NCI-H2171 treated with DMSO at 0.1 percent for 48 hours (cell line): Measurements from ENCODE around the gene CR1L.
"Not testable (repeated sequence)": the region's sequence is repeated elsewhere in the genome, so short reads cannot be mapped to it uniquely, and the experiment has no call there.

Experiments used
- DNase-seq: peaks from one replicate; lab custom pipeline; 2025; lab: John Stamatoyannopoulos, UW

Gene CR1L

GRCh38 chr1:207644852-207645634 is at the start of gene CR1L:
Gene CR1L, plus strand, starts transcription at chr1:207645133. Its CDS starts 101 bp downstream, at chr1:207645234.
- DNase-seq, result no peak

GRCh38 chr1:207603777-207604176 is 41.2 kb upstream of the CR1L start:
- DNase-seq, result no peak

- DNase-seq, result no peak
These were observed 39.2 kb upstream of the CR1L start for GRCh38 chr1:207605444-207606361.

- DNase-seq, result no peak
These were observed 38.6 kb upstream of the CR1L start for GRCh38 chr1:207606362-207606755.

GRCh38 chr1:207612762-207613161 is 32.2 kb upstream of the CR1L start:
- DNase-seq, result no peak

- DNase-seq, result peak; percentile 50
These were observed 24.9 kb upstream of the CR1L start for GRCh38 chr1:207619871-207620542.

- DNase-seq, result no peak
These were observed 24.4 kb upstream of the CR1L start for GRCh38 chr1:207620543-207620893.

GRCh38 chr1:207625504-207626071 is 19.3 kb upstream of the CR1L start:
- not testable (repeated sequence) for DNase-seq

- DNase-seq, result no peak
These were observed 18.0 kb upstream of the CR1L start for GRCh38 chr1:207626972-207627337.

GRCh38 chr1:207627496-207627895 is 17.4 kb upstream of the CR1L start:
- DNase-seq, result no peak

- no peak for DNase-seq
These were observed 16.2 kb upstream of the CR1L start for GRCh38 chr1:207628776-207629175.

- no peak for DNase-seq
These were observed 13.8 kb upstream of the CR1L start for GRCh38 chr1:207631137-207631536.

- no peak for DNase-seq
These were observed 11.7 kb upstream of the CR1L start for GRCh38 chr1:207633226-207633625.

GRCh38 chr1:207633699-207634289 is 11.1 kb upstream of the CR1L start:
- DNase-seq, result not testable (repeated sequence)

- DNase-seq, result not testable (repeated sequence)
These were observed 10.6 kb upstream of the CR1L start for GRCh38 chr1:207634293-207634692.

- DNase-seq, result not testable (repeated sequence)
These were observed 9.3 kb upstream of the CR1L start for GRCh38 chr1:207635569-207636186.

- not testable (repeated sequence) for DNase-seq
These were observed 6.3 kb upstream of the CR1L start for GRCh38 chr1:207638487-207639145.

- DNase-seq, result not testable (repeated sequence)
These were observed 5.6 kb upstream of the CR1L start for GRCh38 chr1:207639362-207639761.

- DNase-seq, result no peak
These were observed 624 bp upstream of the CR1L start for GRCh38 chr1:207644166-207644851.

- no peak for DNase-seq
These were observed 725 bp downstream of the CR1L start for GRCh38 chr1:207645635-207646081.
